Measurements from ENCODE around the gene ATXN7L1.

The ATXN7L1 gene

DNA sequence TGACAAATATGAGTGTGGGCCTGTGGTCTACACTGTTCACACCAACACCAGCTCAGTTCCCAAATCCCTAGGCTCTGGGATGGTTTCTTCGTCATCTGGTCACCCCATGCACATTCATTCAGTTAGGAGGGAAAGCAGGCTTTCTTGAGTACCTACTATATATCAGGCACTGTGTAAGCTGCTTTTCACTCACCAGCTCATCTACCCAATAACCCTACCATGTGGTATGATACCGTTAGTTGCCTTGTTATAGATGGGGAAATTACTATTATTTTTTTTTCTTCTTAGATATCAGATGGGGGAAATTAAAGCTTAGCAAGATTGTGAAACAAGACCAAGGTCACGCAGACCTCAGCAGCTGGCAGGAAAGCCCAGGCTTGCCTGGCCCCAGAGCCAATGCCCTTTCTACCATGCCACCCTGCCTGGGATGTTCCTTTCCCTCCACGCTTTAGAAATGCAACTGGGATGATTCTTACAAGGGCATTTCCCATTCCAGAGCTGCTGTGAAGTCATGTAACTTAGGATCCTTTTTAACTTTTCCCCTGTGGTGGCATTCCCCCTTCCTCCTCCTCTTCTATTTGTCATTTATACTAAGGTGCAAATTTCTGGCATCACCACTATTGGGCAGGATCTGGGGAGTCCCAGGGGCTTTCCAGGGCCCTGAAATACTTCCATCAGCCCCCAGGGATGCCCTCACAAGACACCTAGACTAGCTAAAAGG, 202.0 kb downstream of the ATXN7L1 start:
- POLR2A ChIA-PET: no interaction called here
- H3K4me1 ChIP-seq (ENCODE audit: control insufficient read depth, insufficient read depth, low read length): peaks cover 2% of the 10 kb centered on the region; the same call in 1 of the 2 replicates
- CTCF ChIA-PET: interaction anchor here (1.0 to 1.5 kb wide), 2 partner anchors 12 to 17 kb away, joined by 3 to 4 read pairs; no protein-coding TSS in a partner anchor
- no peaks in the 10 kb centered on the region for H3K9me3 ChIP-seq (ENCODE audit: control insufficient read depth, insufficient read depth, low read depth, low read length)
- no peak for TF ChIP-seq ZNF311 (tag by site-specific recombination; IDR thresholded peaks at IDR 0.05; ENCODE audit: borderline replicate concordance)
- TF ChIP-seq MYNN (tag by site-specific recombination; IDR thresholded peaks at IDR 0.05; ENCODE audit: borderline replicate concordance): no peak
- TF ChIP-seq ZBTB17 (tag by site-specific recombination; IDR thresholded peaks at IDR 0.05): no peak
- TF ChIP-seq ZNF169 (tag by site-specific recombination; IDR thresholded peaks at IDR 0.05): no peak
- TF ChIP-seq ZNF416 (tag by site-specific recombination; IDR thresholded peaks at IDR 0.05): no peak
- no peak for TF ChIP-seq ZNF202 (tag by site-specific recombination; IDR thresholded peaks at IDR 0.05; ENCODE audit: borderline replicate concordance)
- no peak for TF ChIP-seq ZBTB21 (tag by site-specific recombination; IDR thresholded peaks at IDR 0.05)
- no peak for TF ChIP-seq ZNF677 (tag by site-specific recombination; IDR thresholded peaks at IDR 0.05)
- TF ChIP-seq, protein P1, sequence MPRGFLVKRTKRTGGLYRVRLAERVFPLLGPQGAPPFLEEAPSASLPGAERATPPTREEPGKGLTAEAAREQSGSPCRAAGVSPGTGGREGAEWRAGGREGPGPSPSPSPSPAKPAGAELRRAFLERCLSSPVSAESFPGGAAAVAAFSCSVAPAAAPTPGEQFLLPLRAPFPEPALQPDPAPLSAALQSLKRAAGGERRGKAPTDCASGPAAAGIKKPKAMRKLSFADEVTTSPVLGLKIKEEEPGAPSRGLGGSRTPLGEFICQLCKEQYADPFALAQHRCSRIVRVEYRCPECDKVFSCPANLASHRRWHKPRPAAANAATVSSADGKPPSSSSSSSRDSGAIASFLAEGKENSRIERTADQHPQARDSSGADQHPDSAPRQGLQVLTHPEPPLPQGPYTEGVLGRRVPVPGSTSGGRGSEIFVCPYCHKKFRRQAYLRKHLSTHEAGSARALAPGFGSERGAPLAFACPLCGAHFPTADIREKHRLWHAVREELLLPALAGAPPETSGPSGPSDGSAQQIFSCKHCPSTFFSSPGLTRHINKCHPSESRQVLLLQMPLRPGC (tag by site-specific recombination; IDR thresholded peaks at IDR 0.05): no peak
- TF ChIP-seq ZNF24 (tag by site-specific recombination; IDR thresholded peaks at IDR 0.05): no peak
- no peak for TF ChIP-seq ZNF660 (tag by site-specific recombination; IDR thresholded peaks at IDR 0.05)
- no peak for TF ChIP-seq HOXC10 (CRISPR knock-in tag; IDR thresholded peaks at IDR 0.05)
- no peak overlapping the region for H3K4me3 ChIP-seq (ENCODE audit: low read depth, low read length)
- no peaks in the 10 kb centered on the region for H3K36me3 ChIP-seq (ENCODE audit: control insufficient read depth in 2 of 2, insufficient read depth in 1 of 2, low read length in 2 of 2)
- H3K27ac ChIP-seq (ENCODE audit: extremely low read depth, low read depth, low read length): no peak overlapping the region

DNA sequence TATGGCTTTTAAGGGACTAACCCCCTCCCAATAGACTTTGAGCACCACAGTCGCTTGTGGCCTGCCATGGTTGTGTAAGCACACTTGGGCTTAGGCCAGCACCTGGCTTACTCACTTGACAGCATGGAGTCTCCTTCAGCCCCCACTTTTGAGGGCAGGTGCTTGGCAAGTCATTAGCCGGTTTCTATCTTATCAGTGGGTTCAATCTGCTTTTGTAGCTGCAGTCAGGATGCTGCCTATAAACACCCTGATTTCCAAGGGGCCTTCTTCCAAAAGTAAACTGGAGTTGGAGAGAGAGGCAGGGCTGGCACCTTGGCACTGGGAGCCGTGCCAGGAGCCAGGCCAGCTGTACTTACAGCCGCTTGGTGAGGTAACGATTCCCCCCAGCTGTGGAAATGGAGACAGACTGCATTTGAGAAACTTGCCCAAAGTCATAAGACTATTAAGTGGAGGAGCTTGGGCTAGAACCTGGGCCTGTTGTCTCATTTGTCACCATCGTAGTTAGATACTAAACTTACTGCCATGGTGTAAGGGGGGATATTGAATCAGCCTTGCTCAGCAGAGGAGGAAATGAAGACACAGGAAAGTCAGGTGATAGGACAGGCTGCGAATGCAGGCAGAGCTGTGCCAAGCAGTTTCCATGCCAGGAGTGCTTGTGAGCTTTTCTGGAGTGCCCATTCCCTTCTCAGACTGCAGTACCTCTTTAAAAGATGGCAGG, 202.9 kb downstream of the ATXN7L1 start:
- H3K4me3 ChIP-seq (ENCODE audit: low read depth, low read length): no peak overlapping the region
- POLR2A ChIA-PET: no interaction called here
- CTCF ChIA-PET: interaction anchor here (1.0 to 1.5 kb wide), 3 partner anchors 11 to 87 kb away, joined by 3 to 4 read pairs (median 3); no protein-coding TSS in a partner anchor
- peaks cover 2% of the 10 kb centered on the region; the same call in 1 of the 2 replicates for H3K4me1 ChIP-seq (ENCODE audit: control insufficient read depth, insufficient read depth, low read length)
- no peaks in the 10 kb centered on the region for H3K9me3 ChIP-seq (ENCODE audit: control insufficient read depth, insufficient read depth, low read depth, low read length)
- TF ChIP-seq ZNF398 (tag by site-specific recombination; IDR thresholded peaks at IDR 0.05): peak; percentile 67
- no peak for TF ChIP-seq ZNF621 (tag by site-specific recombination; IDR thresholded peaks at IDR 0.05)
- TF ChIP-seq ZNF692 (tag by site-specific recombination; IDR thresholded peaks at IDR 0.05): 0 out of 2 replicates have a peak, but pooled peaks have one; percentile 56
- peak; percentile 32 for TF ChIP-seq ZIC2 (tag by site-specific recombination; IDR thresholded peaks at IDR 0.05)
- H3K36me3 ChIP-seq (ENCODE audit: control insufficient read depth in 2 of 2, insufficient read depth in 1 of 2, low read length in 2 of 2): no peaks in the 10 kb centered on the region
- H3K27ac ChIP-seq (ENCODE audit: extremely low read depth, low read depth, low read length): no peak overlapping the region

Data from HEK293 (cell line).